Measurements from ENCODE around the gene PLXNA1. TPM values are rescaled to one million over a fixed set of nuclear protein-coding genes. Genes with fewer than 3 reads are reported as not detected.
A peak's percentile ranks its signal among the peaks of the same experiment; 100 is the strongest.

Gene PLXNA1
- total and polyA plus RNA-seq, 2 of the 8 experiments (the other 6 are each of a cell fraction or from before 2014, with no cell fraction given), result 47.5 to 54.9 TPM

- TF ChIP-seq E2F6 (IDR thresholded peaks at IDR 0.05), result peak; percentile 95
- TF ChIP-seq GABPA (IDR thresholded peaks at IDR 0.05; ENCODE audit: borderline replicate concordance, insufficient read depth, low read length), result no peak
- TF ChIP-seq KDM1A (IDR thresholded peaks at IDR 0.05; ENCODE audit: borderline replicate concordance, low read length), result peak; percentile 99
- TF ChIP-seq, protein P1, sequence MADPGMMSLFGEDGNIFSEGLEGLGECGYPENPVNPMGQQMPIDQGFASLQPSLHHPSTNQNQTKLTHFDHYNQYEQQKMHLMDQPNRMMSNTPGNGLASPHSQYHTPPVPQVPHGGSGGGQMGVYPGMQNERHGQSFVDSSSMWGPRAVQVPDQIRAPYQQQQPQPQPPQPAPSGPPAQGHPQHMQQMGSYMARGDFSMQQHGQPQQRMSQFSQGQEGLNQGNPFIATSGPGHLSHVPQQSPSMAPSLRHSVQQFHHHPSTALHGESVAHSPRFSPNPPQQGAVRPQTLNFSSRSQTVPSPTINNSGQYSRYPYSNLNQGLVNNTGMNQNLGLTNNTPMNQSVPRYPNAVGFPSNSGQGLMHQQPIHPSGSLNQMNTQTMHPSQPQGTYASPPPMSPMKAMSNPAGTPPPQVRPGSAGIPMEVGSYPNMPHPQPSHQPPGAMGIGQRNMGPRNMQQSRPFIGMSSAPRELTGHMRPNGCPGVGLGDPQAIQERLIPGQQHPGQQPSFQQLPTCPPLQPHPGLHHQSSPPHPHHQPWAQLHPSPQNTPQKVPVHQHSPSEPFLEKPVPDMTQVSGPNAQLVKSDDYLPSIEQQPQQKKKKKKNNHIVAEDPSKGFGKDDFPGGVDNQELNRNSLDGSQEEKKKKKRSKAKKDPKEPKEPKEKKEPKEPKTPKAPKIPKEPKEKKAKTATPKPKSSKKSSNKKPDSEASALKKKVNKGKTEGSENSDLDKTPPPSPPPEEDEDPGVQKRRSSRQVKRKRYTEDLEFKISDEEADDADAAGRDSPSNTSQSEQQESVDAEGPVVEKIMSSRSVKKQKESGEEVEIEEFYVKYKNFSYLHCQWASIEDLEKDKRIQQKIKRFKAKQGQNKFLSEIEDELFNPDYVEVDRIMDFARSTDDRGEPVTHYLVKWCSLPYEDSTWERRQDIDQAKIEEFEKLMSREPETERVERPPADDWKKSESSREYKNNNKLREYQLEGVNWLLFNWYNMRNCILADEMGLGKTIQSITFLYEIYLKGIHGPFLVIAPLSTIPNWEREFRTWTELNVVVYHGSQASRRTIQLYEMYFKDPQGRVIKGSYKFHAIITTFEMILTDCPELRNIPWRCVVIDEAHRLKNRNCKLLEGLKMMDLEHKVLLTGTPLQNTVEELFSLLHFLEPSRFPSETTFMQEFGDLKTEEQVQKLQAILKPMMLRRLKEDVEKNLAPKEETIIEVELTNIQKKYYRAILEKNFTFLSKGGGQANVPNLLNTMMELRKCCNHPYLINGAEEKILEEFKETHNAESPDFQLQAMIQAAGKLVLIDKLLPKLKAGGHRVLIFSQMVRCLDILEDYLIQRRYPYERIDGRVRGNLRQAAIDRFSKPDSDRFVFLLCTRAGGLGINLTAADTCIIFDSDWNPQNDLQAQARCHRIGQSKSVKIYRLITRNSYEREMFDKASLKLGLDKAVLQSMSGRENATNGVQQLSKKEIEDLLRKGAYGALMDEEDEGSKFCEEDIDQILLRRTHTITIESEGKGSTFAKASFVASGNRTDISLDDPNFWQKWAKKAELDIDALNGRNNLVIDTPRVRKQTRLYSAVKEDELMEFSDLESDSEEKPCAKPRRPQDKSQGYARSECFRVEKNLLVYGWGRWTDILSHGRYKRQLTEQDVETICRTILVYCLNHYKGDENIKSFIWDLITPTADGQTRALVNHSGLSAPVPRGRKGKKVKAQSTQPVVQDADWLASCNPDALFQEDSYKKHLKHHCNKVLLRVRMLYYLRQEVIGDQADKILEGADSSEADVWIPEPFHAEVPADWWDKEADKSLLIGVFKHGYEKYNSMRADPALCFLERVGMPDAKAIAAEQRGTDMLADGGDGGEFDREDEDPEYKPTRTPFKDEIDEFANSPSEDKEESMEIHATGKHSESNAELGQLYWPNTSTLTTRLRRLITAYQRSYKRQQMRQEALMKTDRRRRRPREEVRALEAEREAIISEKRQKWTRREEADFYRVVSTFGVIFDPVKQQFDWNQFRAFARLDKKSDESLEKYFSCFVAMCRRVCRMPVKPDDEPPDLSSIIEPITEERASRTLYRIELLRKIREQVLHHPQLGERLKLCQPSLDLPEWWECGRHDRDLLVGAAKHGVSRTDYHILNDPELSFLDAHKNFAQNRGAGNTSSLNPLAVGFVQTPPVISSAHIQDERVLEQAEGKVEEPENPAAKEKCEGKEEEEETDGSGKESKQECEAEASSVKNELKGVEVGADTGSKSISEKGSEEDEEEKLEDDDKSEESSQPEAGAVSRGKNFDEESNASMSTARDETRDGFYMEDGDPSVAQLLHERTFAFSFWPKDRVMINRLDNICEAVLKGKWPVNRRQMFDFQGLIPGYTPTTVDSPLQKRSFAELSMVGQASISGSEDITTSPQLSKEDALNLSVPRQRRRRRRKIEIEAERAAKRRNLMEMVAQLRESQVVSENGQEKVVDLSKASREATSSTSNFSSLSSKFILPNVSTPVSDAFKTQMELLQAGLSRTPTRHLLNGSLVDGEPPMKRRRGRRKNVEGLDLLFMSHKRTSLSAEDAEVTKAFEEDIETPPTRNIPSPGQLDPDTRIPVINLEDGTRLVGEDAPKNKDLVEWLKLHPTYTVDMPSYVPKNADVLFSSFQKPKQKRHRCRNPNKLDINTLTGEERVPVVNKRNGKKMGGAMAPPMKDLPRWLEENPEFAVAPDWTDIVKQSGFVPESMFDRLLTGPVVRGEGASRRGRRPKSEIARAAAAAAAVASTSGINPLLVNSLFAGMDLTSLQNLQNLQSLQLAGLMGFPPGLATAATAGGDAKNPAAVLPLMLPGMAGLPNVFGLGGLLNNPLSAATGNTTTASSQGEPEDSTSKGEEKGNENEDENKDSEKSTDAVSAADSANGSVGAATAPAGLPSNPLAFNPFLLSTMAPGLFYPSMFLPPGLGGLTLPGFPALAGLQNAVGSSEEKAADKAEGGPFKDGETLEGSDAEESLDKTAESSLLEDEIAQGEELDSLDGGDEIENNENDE (IDR thresholded peaks at IDR 0.05; ENCODE audit: insufficient replicate concordance, low read length), result no peak
Measured at GRCh38 chr3:126982471-126983175, at the start of gene PLXNA1 (continued).

Data from H1 (cell line).